ENCODE data around the gene CAMTA2.

CAMTA2 gene

DNA sequence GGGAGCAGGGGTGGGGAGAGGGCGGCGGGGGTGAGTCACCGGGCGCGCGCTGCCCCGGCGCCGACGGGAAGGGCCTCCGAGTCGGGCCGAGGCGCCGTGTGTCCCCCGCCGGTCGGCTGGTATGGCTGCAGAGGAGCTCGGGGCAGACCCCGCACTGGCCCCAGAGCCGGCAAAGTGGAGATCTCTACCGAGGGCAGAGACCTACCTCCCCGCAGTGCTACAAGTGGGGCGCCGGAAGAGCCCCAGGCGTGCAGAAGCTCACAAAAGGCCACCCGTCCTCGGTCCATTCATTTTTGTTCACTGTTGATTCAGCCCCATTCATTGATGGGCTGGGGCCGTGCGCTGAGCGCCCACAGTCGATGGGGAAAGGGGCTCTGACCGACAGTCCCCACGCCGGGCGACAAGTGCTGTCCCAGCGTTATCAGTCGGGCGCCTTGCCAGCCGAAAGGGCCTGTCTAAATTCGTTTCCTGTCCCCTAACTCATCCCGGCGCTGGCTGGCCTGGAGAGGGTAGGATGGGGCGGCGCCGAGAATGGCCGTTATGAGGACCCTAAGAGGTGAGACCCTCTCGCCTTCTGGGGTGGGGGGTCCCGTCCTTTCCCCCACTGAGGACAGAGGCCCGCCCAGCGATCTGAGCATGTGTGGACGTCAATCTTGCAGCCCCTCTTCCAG, 37.3 kb downstream of the CAMTA2 start:
- no peaks in the 10 kb centered on the region for H3K27me3 ChIP-seq (ENCODE audit: low read depth)
- H3K4me3 ChIP-seq: peak overlapping the region; percentile 98
- DNase-seq (ENCODE audit: low spot score in 2 of 2): peak in 1 of 2 experiments; percentile 68
- H3K4me1 ChIP-seq: peaks cover 18% of the 10 kb centered on the region
- H3K36me3 ChIP-seq (replicated peaks): peaks cover 28% of the 10 kb centered on the region
- no peaks in the 10 kb centered on the region for H3K9me3 ChIP-seq
- in situ Hi-C loops (cut with MboI; ENCODE audit: low sequenced_read_pairs): no loop called here

GRCh38 chr17:4949321-4950074, 38.0 kb downstream of the CAMTA2 start:
- Histone ChIP-seq H3K36me3 (replicated peaks) (peaks cover 35% of the 10 kb centered on the region), H3K4me3 (peak overlapping the region; percentile 98), H3K9me3 (no peaks in the 10 kb centered on the region), H3K27me3 (ENCODE audit: low read depth) (no peaks in the 10 kb centered on the region), H3K4me1 (peaks cover 18% of the 10 kb centered on the region)
- DNase-seq (ENCODE audit: low spot score in 2 of 2): peak; percentile 50 to 90
- in situ Hi-C loops (cut with MboI; ENCODE audit: low sequenced_read_pairs): no loop called here

DNA sequence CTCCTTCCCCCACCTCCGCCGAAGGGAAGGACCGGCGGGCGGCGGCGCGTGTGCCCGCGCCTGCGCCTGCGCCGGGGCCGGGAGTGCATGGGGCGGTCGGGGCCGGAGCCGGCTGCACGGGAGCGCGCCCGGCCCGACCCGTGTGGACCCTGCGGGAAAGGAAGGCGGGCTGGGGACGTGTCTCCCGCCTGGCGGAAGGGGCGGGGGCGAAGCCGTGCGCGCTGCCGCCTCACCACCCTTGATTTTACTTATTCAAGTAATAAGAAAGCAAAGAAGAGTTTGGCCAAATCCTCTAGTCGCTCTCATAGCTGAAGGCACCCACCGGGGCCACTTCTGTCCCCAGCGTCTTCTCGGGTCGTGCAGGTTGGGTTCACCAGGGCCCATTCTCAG, 38.5 kb downstream of the CAMTA2 start:
- DNase-seq (ENCODE audit: low spot score in 2 of 2): peak; percentile 85 to 89
- Histone ChIP-seq H3K4me3 (peak overlapping the region; percentile 98), H3K9me3 (no peaks in the 10 kb centered on the region), H3K36me3 (replicated peaks) (peaks cover 41% of the 10 kb centered on the region), H3K4me1 (peaks cover 18% of the 10 kb centered on the region), H3K27me3 (ENCODE audit: low read depth) (no peaks in the 10 kb centered on the region)
- in situ Hi-C loops (cut with MboI; ENCODE audit: low sequenced_read_pairs): no loop called here

GRCh38 chr17:4948166-4948930, 39.1 kb downstream of the CAMTA2 start, which contains the start of gene PFN1:
TSS of gene PFN1 (minus strand) at chr17:4948530. CDS start at chr17:4948394, 136 bp downstream.
- no peaks in the 10 kb centered on the region for H3K9me3 ChIP-seq
- H3K4me1 ChIP-seq: peaks cover 18% of the 10 kb centered on the region
- in situ Hi-C loops (cut with MboI; ENCODE audit: low sequenced_read_pairs): no loop called here
- peak within 1 kb of the TSS; percentile 98 for H3K4me3 ChIP-seq
- no peaks in the 10 kb centered on the region for H3K27me3 ChIP-seq (ENCODE audit: low read depth)
- peak; percentile 89 to 95 for DNase-seq (ENCODE audit: low spot score in 2 of 2)
- H3K36me3 ChIP-seq (replicated peaks): peaks cover 47% of the 10 kb centered on the region

GRCh38 chr17:4947411-4948165, 39.9 kb downstream of the CAMTA2 start:
- in situ Hi-C loops (cut with MboI; ENCODE audit: low sequenced_read_pairs): no loop called here
- Histone ChIP-seq H3K36me3 (replicated peaks) (peaks cover 54% of the 10 kb centered on the region), H3K27me3 (ENCODE audit: low read depth) (no peaks in the 10 kb centered on the region), H3K9me3 (no peaks in the 10 kb centered on the region), H3K4me3 (peak overlapping the region; percentile 98), H3K4me1 (peaks cover 18% of the 10 kb centered on the region)
- DNase-seq (ENCODE audit: low spot score in 2 of 2): peak; percentile 46 to 74

GRCh38 chr17:4947010-4947410, 40.5 kb downstream of the CAMTA2 start:
- no peak for DNase-seq (ENCODE audit: low spot score in 2 of 2)
- H3K36me3 ChIP-seq (replicated peaks): peaks cover 57% of the 10 kb centered on the region
- in situ Hi-C loops (cut with MboI; ENCODE audit: low sequenced_read_pairs): no loop called here
- no peaks in the 10 kb centered on the region for H3K9me3 ChIP-seq
- no peaks in the 10 kb centered on the region for H3K27me3 ChIP-seq (ENCODE audit: low read depth)
- H3K4me1 ChIP-seq: peaks cover 18% of the 10 kb centered on the region
- H3K4me3 ChIP-seq: peak overlapping the region; percentile 98

- no peaks in the 10 kb centered on the region for H3K27me3 ChIP-seq (ENCODE audit: low read depth)
- H3K36me3 ChIP-seq (replicated peaks): peaks cover 63% of the 10 kb centered on the region
- H3K4me1 ChIP-seq: peaks cover 23% of the 10 kb centered on the region
- H3K9me3 ChIP-seq: no peaks in the 10 kb centered on the region
- H3K4me3 ChIP-seq: peak overlapping the region; percentile 98
- DNase-seq (ENCODE audit: low spot score in 2 of 2): no peak
- in situ Hi-C loops (cut with MboI; ENCODE audit: low sequenced_read_pairs): no loop called here
Measured at GRCh38 chr17:4946312-4946976, 41.0 kb downstream of the CAMTA2 start.

DNA sequence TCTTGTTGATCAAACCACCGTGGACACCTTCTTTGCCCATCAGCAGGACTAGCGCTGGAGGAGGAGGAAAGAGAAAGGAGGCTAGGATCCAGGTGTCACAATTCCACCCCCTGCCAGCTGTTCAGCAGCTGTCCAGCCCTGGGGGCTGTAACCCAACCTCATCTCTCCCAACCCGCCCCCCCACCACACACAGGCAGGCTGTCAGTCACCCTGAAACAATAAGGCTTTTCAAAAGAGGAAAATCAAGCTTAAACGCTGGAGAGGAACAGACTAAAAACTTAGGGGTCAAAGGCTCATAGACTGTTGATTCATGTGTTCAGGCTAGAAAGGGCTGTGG, 41.6 kb downstream of the CAMTA2 start:
- Histone ChIP-seq H3K4me1 (peaks cover 19% of the 10 kb centered on the region), H3K36me3 (replicated peaks) (peaks cover 63% of the 10 kb centered on the region), H3K9me3 (no peaks in the 10 kb centered on the region), H3K4me3 (peak overlapping the region; percentile 98), H3K27me3 (ENCODE audit: low read depth) (no peaks in the 10 kb centered on the region)
- DNase-seq (ENCODE audit: low spot score in 2 of 2): no peak
- in situ Hi-C loops (cut with MboI; ENCODE audit: low sequenced_read_pairs): no loop called here

DNA sequence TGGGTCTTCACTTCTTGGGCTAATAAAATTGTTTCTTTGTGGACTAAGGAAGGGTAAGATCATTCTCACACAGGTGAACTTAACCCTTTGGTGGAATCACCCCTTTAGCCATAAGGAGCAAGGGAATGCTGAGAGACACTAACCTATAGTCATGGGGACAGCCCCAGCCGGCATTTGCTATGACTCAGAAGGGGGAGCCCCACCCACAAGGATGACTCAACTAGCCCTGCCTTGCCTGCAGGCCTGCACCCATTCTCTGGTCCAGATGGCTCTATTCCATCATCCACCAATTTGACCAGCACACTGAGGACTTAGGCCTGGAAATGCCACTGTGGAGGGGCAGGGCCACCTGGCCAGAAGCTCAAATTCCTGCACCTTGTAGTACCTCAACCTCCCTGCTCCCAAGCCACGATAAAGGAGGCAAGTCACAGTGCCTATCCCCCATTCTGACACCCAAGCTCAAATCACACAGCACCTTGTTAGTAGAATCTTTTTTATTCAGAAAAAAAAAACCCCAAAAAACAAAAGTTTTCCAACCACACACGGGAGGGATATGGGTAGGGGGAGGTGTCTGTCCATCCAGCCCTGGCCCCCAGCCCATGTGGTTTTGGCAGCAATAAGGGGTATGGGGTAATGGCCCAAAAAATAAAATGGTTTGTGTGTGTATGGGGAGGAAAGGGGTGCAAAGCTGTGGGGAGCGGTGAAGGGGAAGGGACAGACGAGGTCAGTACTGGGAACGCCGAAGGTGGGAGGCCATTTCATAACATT, 42.1 kb downstream of the CAMTA2 start:
- Histone ChIP-seq H3K4me1 (peaks cover 14% of the 10 kb centered on the region), H3K9me3 (no peaks in the 10 kb centered on the region), H3K27me3 (ENCODE audit: low read depth) (no peaks in the 10 kb centered on the region), H3K36me3 (replicated peaks) (peaks cover 63% of the 10 kb centered on the region), H3K4me3 (no peak overlapping the region)
- DNase-seq (ENCODE audit: low spot score in 2 of 2): peak in 1 of 2 experiments; percentile 60
- in situ Hi-C loops (cut with MboI; ENCODE audit: low sequenced_read_pairs): no loop called here

GRCh38 chr17:4944554-4945175, 42.8 kb downstream of the CAMTA2 start:
- H3K36me3 ChIP-seq (replicated peaks): peaks cover 63% of the 10 kb centered on the region
- in situ Hi-C loops (cut with MboI; ENCODE audit: low sequenced_read_pairs): no loop called here
- H3K4me3 ChIP-seq: no peak overlapping the region

GRCh38 chr17:4944163-4944553, 43.3 kb downstream of the CAMTA2 start:
- Histone ChIP-seq H3K4me3 (no peak overlapping the region), H3K36me3 (replicated peaks) (peaks cover 63% of the 10 kb centered on the region)

More at GRCh38 chr17:4944554-4945175, 42.8 kb downstream of the CAMTA2 start:
- Histone ChIP-seq H3K9me3 (no peaks in the 10 kb centered on the region), H3K27me3 (ENCODE audit: low read depth) (no peaks in the 10 kb centered on the region), H3K4me1 (peaks cover 9% of the 10 kb centered on the region)
- no peak for DNase-seq (ENCODE audit: low spot score in 2 of 2)

More at GRCh38 chr17:4944163-4944553, 43.3 kb downstream of the CAMTA2 start:
- Histone ChIP-seq H3K27me3 (ENCODE audit: low read depth) (no peaks in the 10 kb centered on the region), H3K4me1 (peaks cover 8% of the 10 kb centered on the region), H3K9me3 (no peaks in the 10 kb centered on the region)
- no peak for DNase-seq (ENCODE audit: low spot score in 2 of 2)
- in situ Hi-C loops (cut with MboI; ENCODE audit: low sequenced_read_pairs): no loop called here

Measured in HAP-1 (cell line).